GM18511 (cell line): Measurements from ENCODE around the gene VIT.
"Not testable (repeated sequence)": the region's sequence is repeated elsewhere in the genome, so short reads cannot be mapped to it uniquely, and the experiment has no call there.

ENCODE experiments used
- ATAC-seq: cut with Tn5 transposase; IDR thresholded peaks from one replicate; pipeline ENCODE4 v1.9.1; 2021; ENCODE audit warnings: mild to moderate bottlenecking, moderate library complexity; ENCODE audit not compliant: unreplicated experiment

Gene VIT

GRCh38 chr2:36677996-36678605, 18.4 kb upstream of the VIT start:
- ATAC-seq = no peak

GRCh38 chr2:36678856-36679255, 17.7 kb upstream of the VIT start:
- no peak for ATAC-seq

GRCh38 chr2:36680012-36680411, 16.5 kb upstream of the VIT start:
- no peak for ATAC-seq

GRCh38 chr2:36682562-36682961, 13.9 kb upstream of the VIT start:
- no peak for ATAC-seq

GRCh38 chr2:36683002-36683401, 13.5 kb upstream of the VIT start:
- no peak for ATAC-seq

GRCh38 chr2:36688291-36688690, 8.2 kb upstream of the VIT start:
- not testable (repeated sequence) for ATAC-seq

GRCh38 chr2:36689013-36689412, 7.5 kb upstream of the VIT start:
- ATAC-seq = not testable (repeated sequence)

GRCh38 chr2:36692121-36692520, 4.4 kb upstream of the VIT start:
- ATAC-seq = no peak

GRCh38 chr2:36693825-36694224, 2.7 kb upstream of the VIT start:
- no peak for ATAC-seq

- no peak for ATAC-seq
Observed at GRCh38 chr2:36695746-36696415, 626 bp upstream of the VIT start.

- ATAC-seq = no peak
Observed at GRCh38 chr2:36697424-36698066, 1.0 kb downstream of the VIT start.

GRCh38 chr2:36698993-36699392, 2.5 kb downstream of the VIT start:
- ATAC-seq = no peak

- no peak for ATAC-seq
Observed at GRCh38 chr2:36700311-36700710, 3.8 kb downstream of the VIT start.

- no peak for ATAC-seq
Observed at GRCh38 chr2:36701391-36701795, 4.9 kb downstream of the VIT start.

- no peak for ATAC-seq
Observed at GRCh38 chr2:36701918-36702317, 5.4 kb downstream of the VIT start.

- no peak for ATAC-seq
Observed at GRCh38 chr2:36702781-36703180, 6.3 kb downstream of the VIT start.

GRCh38 chr2:36704475-36705150, 8.1 kb downstream of the VIT start:
- no peak for ATAC-seq

GRCh38 chr2:36705326-36706020, 9.0 kb downstream of the VIT start:
- ATAC-seq = no peak

GRCh38 chr2:36706021-36706876, 9.7 kb downstream of the VIT start:
- ATAC-seq = no peak

GRCh38 chr2:36707050-36707449, 10.5 kb downstream of the VIT start:
- ATAC-seq = no peak
